Activated CD4-positive, alpha-beta T cell treated with anti-CD3 and anti-CD28 coated beads, Interleukin-2, amount 50 U/mL, for 24 hours (primary cell): ENCODE results near the gene DNAJB1.
"Not testable (repeated sequence)": the region's sequence is repeated elsewhere in the genome, so short reads cannot be mapped to it uniquely, and the experiment has no call there.

ENCODE experiments used
- DNase-seq, 2 donors: peaks; one replicate each; pipeline ENCODE4 v3.0.0-alpha.2; 2020; ENCODE audit warnings: low read depth in 1 of 2, low spot score in 1 of 2

Gene DNAJB1

GRCh38 chr19:14517840-14518505, at the start of gene DNAJB1:
Gene DNAJB1 (minus strand): TSS chr19:14518397. CDS start chr19:14518349, 48 bp downstream.
- peak in 1 of 2 donors; percentile 44 for DNase-seq

GRCh38 chr19:14567079-14567478, 48.9 kb upstream of the DNAJB1 start:
- no peak for DNase-seq

- no peak for DNase-seq
Measured at GRCh38 chr19:14566712-14567077, 48.5 kb upstream of the DNAJB1 start.

GRCh38 chr19:14565765-14566711, 47.8 kb upstream of the DNAJB1 start:
- no peak for DNase-seq

GRCh38 chr19:14565298-14565679, 47.1 kb upstream of the DNAJB1 start:
- DNase-seq, result no peak

- DNase-seq, result not testable (repeated sequence)
Measured at GRCh38 chr19:14564652-14565297, 46.6 kb upstream of the DNAJB1 start.

- peak in 1 of 2 donors; percentile 45 for DNase-seq
Measured at GRCh38 chr19:14563989-14564651, 45.9 kb upstream of the DNAJB1 start.

- no peak for DNase-seq
Measured at GRCh38 chr19:14563590-14563926, 45.4 kb upstream of the DNAJB1 start.

GRCh38 chr19:14562660-14563589, 44.7 kb upstream of the DNAJB1 start:
- no peak for DNase-seq

GRCh38 chr19:14561847-14562351, 43.7 kb upstream of the DNAJB1 start:
- DNase-seq, result no peak

- DNase-seq, result no peak
Measured at GRCh38 chr19:14561249-14561648, 43.1 kb upstream of the DNAJB1 start.

GRCh38 chr19:14560776-14561108, 42.5 kb upstream of the DNAJB1 start:
- DNase-seq, result no peak

GRCh38 chr19:14559916-14560775, 41.9 kb upstream of the DNAJB1 start:
- no peak for DNase-seq

GRCh38 chr19:14558370-14559066, 40.3 kb upstream of the DNAJB1 start:
- no peak for DNase-seq

GRCh38 chr19:14556662-14557188, 38.5 kb upstream of the DNAJB1 start:
- DNase-seq, result peak; percentile 51 to 58

GRCh38 chr19:14555918-14556661, 37.9 kb upstream of the DNAJB1 start:
- no peak for DNase-seq

- no peak for DNase-seq
Measured at GRCh38 chr19:14554382-14554812, 36.2 kb upstream of the DNAJB1 start.

GRCh38 chr19:14553939-14554243, 35.7 kb upstream of the DNAJB1 start:
- DNase-seq, result no peak
